Neural progenitor cell (in vitro differentiated cells): Measurements from ENCODE around the gene NPB. TPM values are rescaled to one million over a fixed set of nuclear protein-coding genes. Genes with fewer than 3 reads are reported as not detected.

Experiments used
- DNase-seq: peaks from one replicate; pipeline ENCODE4 v3.0.0-alpha.2; 2016; ENCODE audit warnings: low spot score
- H2AFZ ChIP-seq: fragments of 200-600 bp; sonication (generic); replicated peaks from 2 replicates; pipeline ENCODE4 v1.6.1; 2016; ENCODE audit warnings: antibody characterized with exemption
- H3F3A ChIP-seq: fragments of 200-600 bp; sonication (generic); 2 replicates; pipeline ENCODE4 v1.6.1; 2016; ENCODE audit warnings: antibody characterized with exemption, low read depth
- H3K27ac ChIP-seq: fragments of 200-600 bp; sonication (generic); 2 replicates; pipeline ENCODE4 v1.5.1; 2016; ENCODE audit warnings: mild to moderate bottlenecking
- H3K27me3 ChIP-seq: fragments of 200-600 bp; sonication (generic); 2 replicates; pipeline ENCODE4 v1.6.1; 2016; ENCODE audit warnings: mild to moderate bottlenecking, moderate library complexity
- H3K36me3 ChIP-seq: fragments of 200-600 bp; sonication (generic); 2 replicates; pipeline ENCODE4 v1.5.1; 2016
- H3K4me1 ChIP-seq: fragments of 200-600 bp; sonication (generic); 2 replicates; pipeline ENCODE4 v1.6.1; 2016; ENCODE audit warnings: mixed run types
- H3K4me2 ChIP-seq: fragments of 200-600 bp; sonication (generic); 2 replicates; pipeline ENCODE4 v1.6.1; 2016
- H3K4me3 ChIP-seq: fragments of 200-600 bp; sonication (generic); 2 replicates; pipeline ENCODE4 v1.5.1; 2016
- H3K79me2 ChIP-seq: fragments of 200-600 bp; sonication (generic); 2 replicates; pipeline ENCODE4 v1.6.1; 2016; ENCODE audit warnings: low read depth
- H3K9ac ChIP-seq: fragments of 200-600 bp; sonication (generic); 2 replicates; pipeline ENCODE4 v1.6.1; 2016
- H3K9me3 ChIP-seq: fragments of 200-600 bp; sonication (generic); 2 replicates; pipeline ENCODE4 v1.5.1; 2016; ENCODE audit warnings: low read depth
- H4K20me1 ChIP-seq: fragments of 200-600 bp; sonication (generic); 2 replicates; pipeline ENCODE4 v1.6.1; 2016; ENCODE audit warnings: low read depth
- H3K27ac Mint-ChIP-seq: 3 replicates; pipeline ENCODE4 v1.8.0; 2021; ENCODE audit warnings: mixed read lengths
- H3K27me3 Mint-ChIP-seq: 2 replicates; pipeline ENCODE4 v1.8.0; 2022; ENCODE audit warnings: low read depth, mild to moderate bottlenecking, inconsistent platforms, moderate library complexity, mixed read lengths; ENCODE audit not compliant: insufficient read depth
- H3K36me3 Mint-ChIP-seq: 3 replicates; pipeline ENCODE4 v1.8.0; 2021; ENCODE audit warnings: mixed read lengths
- H3K4me1 Mint-ChIP-seq: 3 replicates; pipeline ENCODE4 v1.8.0; 2021; ENCODE audit warnings: mixed read lengths
- H3K4me3 Mint-ChIP-seq: 3 replicates; pipeline ENCODE4 v1.8.0; 2021; ENCODE audit warnings: mild to moderate bottlenecking, moderate library complexity, mixed read lengths
- H3K9me3 Mint-ChIP-seq: 3 replicates; pipeline ENCODE4 v1.8.0; 2020; ENCODE audit warnings: mixed read lengths
- EZH2 ChIP-seq: fragments of 200-600 bp; sonication (generic); IDR thresholded peaks from 2 replicates; pipeline ENCODE4 v1.6.1; 2017; ENCODE audit warnings: antibody characterized with exemption, mild to moderate bottlenecking, moderate library complexity
- EZH2phosphoT487 ChIP-seq: fragments of 200-600 bp; sonication (generic); IDR thresholded peaks from 2 replicates; pipeline ENCODE4 v1.6.1; 2017; ENCODE audit warnings: antibody characterized with exemption
- total RNA-seq: library from RNA; depleted of rRNA; stranded (reverse); fragments of >200 nt; gene quantifications from 2 replicates; pipeline ENCODE4 v1.2.3, GENCODE V29; 2015; ENCODE audit warnings: low replicate concordance
- TF ChIP-seq, protein P1 (sequence below): fragments of 200-600 bp; sonication (generic); IDR thresholded peaks from 2 replicates; pipeline ENCODE4 v1.5.1; 2017; ENCODE audit warnings: antibody characterized with exemption, mild to moderate bottlenecking

NPB gene
- total RNA-seq, 1 donor from 2014 or later = not detected

DNA sequence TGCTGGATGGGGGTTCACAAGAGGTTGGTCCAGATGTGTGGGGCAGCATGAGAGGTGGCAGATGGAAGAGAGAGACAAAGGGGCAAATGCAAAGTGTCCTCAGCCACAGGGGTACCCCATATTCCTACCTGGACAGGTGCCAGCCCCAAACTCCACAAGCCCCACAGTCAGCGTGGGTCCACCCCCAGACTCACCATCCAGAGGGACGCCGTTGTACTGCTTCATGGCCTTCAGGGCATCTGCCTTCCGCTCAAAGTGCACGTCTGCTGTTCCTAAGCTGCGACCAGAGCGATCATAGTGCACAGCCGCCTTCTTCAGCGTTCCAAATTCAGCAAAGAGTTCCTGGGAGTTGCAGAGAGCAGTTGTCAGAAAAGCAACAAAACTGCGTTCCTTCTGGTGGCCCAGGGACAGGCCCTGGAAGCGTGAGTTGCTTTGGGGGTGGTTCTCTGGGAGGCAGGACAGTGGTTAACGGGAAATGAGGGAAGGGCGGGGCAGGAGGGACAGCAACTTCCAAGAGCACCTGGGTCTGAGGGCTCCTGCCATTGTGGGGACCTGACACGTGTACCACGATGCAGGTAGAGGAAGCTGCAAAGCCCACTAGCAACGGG is 12.9 kb upstream of the NPB start:
- no peak for DNase-seq
- H3K9ac ChIP-seq = no peak overlapping the region
- peaks cover 16% of the 10 kb centered on the region for H3K4me1 Mint-ChIP-seq
- H3K36me3 ChIP-seq = peaks cover 12% of the 10 kb centered on the region
- no peak overlapping the region for H2AFZ ChIP-seq
- H4K20me1 ChIP-seq = peaks cover 22% of the 10 kb centered on the region
- no peaks in the 10 kb centered on the region for H3K9me3 ChIP-seq
- H3K27me3 ChIP-seq = no peaks in the 10 kb centered on the region
- no peak overlapping the region for H3K4me3 ChIP-seq
- H3K79me2 ChIP-seq = peaks cover 65% of the 10 kb centered on the region
- no peak overlapping the region for H3K4me2 ChIP-seq
- H3F3A ChIP-seq = peaks cover 28% of the 10 kb centered on the region
- H3K4me1 ChIP-seq = peaks cover 7% of the 10 kb centered on the region
- TF ChIP-seq, protein P1, sequence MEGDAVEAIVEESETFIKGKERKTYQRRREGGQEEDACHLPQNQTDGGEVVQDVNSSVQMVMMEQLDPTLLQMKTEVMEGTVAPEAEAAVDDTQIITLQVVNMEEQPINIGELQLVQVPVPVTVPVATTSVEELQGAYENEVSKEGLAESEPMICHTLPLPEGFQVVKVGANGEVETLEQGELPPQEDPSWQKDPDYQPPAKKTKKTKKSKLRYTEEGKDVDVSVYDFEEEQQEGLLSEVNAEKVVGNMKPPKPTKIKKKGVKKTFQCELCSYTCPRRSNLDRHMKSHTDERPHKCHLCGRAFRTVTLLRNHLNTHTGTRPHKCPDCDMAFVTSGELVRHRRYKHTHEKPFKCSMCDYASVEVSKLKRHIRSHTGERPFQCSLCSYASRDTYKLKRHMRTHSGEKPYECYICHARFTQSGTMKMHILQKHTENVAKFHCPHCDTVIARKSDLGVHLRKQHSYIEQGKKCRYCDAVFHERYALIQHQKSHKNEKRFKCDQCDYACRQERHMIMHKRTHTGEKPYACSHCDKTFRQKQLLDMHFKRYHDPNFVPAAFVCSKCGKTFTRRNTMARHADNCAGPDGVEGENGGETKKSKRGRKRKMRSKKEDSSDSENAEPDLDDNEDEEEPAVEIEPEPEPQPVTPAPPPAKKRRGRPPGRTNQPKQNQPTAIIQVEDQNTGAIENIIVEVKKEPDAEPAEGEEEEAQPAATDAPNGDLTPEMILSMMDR = no peak
- TF ChIP-seq EZH2 (no peak), EZH2phosphoT487 (no peak)
- H3K36me3 Mint-ChIP-seq = peaks cover 26% of the 10 kb centered on the region
- H3K4me3 Mint-ChIP-seq = peak overlapping the region; percentile 92
- H3K27ac Mint-ChIP-seq = peak overlapping the region; percentile 29
- no peaks in the 10 kb centered on the region for H3K9me3 Mint-ChIP-seq
- H3K27me3 Mint-ChIP-seq = peaks cover 7% of the 10 kb centered on the region
- H3K27ac ChIP-seq = no peak overlapping the region

DNA sequence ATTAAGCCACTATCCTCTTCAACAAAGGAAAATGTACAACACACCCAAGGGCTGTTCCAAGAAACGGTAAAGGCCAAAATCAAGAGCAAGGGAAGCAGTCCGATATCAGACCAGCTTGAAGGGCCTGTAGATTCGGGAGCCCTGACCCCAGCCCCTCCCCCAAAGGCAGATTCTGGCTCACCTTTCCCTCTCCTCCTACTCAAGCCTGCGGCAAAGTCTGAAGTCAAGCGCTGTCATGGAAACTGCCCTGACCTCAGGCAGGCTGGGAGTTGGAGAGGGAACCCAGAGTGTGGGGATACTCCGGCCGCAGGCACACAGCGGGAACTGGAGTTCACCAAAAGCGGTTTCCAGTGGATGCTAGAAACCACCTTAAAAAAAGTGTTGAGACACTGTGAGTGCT is 12.4 kb upstream of the NPB start:
- Histone ChIP-seq H2AFZ (no peak overlapping the region), H3K4me3 (peak overlapping the region; percentile 87), H3K27me3 (no peaks in the 10 kb centered on the region), H3K36me3 (peaks cover 12% of the 10 kb centered on the region), H3K4me2 (peak overlapping the region; percentile 83), H4K20me1 (peaks cover 22% of the 10 kb centered on the region), H3K9ac (peak overlapping the region; percentile 96), H3K27ac (no peak overlapping the region), H3K79me2 (peaks cover 68% of the 10 kb centered on the region), H3F3A (peaks cover 23% of the 10 kb centered on the region), H3K9me3 (no peaks in the 10 kb centered on the region), H3K4me1 (peaks cover 7% of the 10 kb centered on the region)
- no peak for TF ChIP-seq EZH2phosphoT487
- TF ChIP-seq EZH2 = no peak
- TF ChIP-seq, protein P1 = no peak
- Mint-ChIP-seq H3K4me1 (peaks cover 16% of the 10 kb centered on the region), H3K36me3 (peaks cover 26% of the 10 kb centered on the region), H3K4me3 (peak overlapping the region; percentile 92), H3K9me3 (no peaks in the 10 kb centered on the region), H3K27ac (no peak overlapping the region), H3K27me3 (peaks cover 7% of the 10 kb centered on the region)
- no peak for DNase-seq

DNA sequence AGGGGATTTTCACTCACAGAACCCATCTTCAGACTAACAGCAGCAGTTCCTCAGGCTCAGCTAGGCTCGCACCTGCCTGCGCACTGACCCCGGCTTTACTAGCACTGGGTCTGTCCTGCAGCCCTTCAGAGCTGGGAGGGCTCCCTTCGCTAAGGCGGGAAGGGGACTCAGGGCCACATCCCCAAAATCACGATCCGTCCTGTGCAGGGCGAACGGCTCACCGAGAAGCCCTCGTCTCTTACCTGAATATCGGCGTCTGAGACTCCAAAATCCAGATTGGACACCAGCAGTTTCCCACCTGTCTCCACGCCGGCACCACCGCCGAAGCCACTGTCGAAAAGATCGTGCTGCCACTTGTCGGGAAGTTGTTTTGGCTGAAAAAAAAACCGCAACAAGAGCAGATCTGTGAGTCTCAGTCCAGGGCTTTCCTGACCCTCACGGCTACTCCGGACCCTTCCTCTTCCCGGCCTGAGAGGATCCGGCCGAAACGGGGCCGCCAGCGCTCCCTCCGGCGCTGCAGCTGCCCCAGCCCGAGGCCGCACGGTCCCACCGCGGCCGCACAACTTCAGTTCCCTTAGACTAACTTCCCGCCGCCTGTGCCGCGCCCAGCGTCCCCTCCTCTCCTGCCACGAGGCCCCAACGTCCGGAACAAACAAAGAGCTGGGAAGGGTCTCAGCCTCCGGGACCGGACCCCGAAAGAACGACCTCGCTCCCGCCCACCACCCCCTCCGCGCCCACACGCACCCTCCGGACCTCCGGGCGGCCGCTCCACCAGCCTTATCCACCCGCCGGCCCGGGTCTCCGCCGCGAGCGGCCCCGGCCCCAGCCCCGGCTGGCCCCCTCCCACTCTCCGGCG is 11.4 kb upstream of the NPB start:
- Histone ChIP-seq H3F3A (peaks cover 23% of the 10 kb centered on the region), H3K36me3 (peaks cover 12% of the 10 kb centered on the region), H4K20me1 (peaks cover 22% of the 10 kb centered on the region), H3K27me3 (no peaks in the 10 kb centered on the region), H3K9me3 (no peaks in the 10 kb centered on the region), H3K4me1 (peaks cover 7% of the 10 kb centered on the region), H2AFZ (no peak overlapping the region), H3K4me3 (peak overlapping the region; percentile 87), H3K9ac (peak overlapping the region; percentile 96), H3K27ac (no peak overlapping the region), H3K4me2 (peak overlapping the region; percentile 83), H3K79me2 (peaks cover 68% of the 10 kb centered on the region)
- H3K27me3 Mint-ChIP-seq = peaks cover 3% of the 10 kb centered on the region
- peak; percentile 50 for DNase-seq
- peaks cover 16% of the 10 kb centered on the region for H3K4me1 Mint-ChIP-seq
- H3K27ac Mint-ChIP-seq = no peak overlapping the region
- peak overlapping the region; percentile 92 for H3K4me3 Mint-ChIP-seq
- no peaks in the 10 kb centered on the region for H3K9me3 Mint-ChIP-seq
- TF ChIP-seq, protein P1 = no peak
- no peak for TF ChIP-seq EZH2
- no peak for TF ChIP-seq EZH2phosphoT487
- peaks cover 23% of the 10 kb centered on the region for H3K36me3 Mint-ChIP-seq
